ENCODE results near the gene GALNTL6.
"Not testable (repeated sequence)": the region's sequence is repeated elsewhere in the genome, so short reads cannot be mapped to it uniquely, and the experiment has no call there.

The GALNTL6 gene

GRCh38 chr4:172412851-172413580 is 599.8 kb downstream of the GALNTL6 start:
- DNase-seq: no peak

- DNase-seq: not testable (repeated sequence)
Measured at GRCh38 chr4:172428979-172429378, 615.8 kb downstream of the GALNTL6 start.

- DNase-seq: no peak
Measured at GRCh38 chr4:172480471-172480870, 667.3 kb downstream of the GALNTL6 start.

GRCh38 chr4:172481802-172482508 is 668.8 kb downstream of the GALNTL6 start:
- DNase-seq: no peak

GRCh38 chr4:172485007-172485406 is 671.8 kb downstream of the GALNTL6 start:
- no peak for DNase-seq

GRCh38 chr4:172486531-172486930 is 673.3 kb downstream of the GALNTL6 start:
- no peak for DNase-seq

GRCh38 chr4:172489861-172490260 is 676.7 kb downstream of the GALNTL6 start:
- no peak for DNase-seq

- no peak for DNase-seq
Measured at GRCh38 chr4:172495769-172496168, 682.6 kb downstream of the GALNTL6 start.

GRCh38 chr4:172497321-172497720 is 684.1 kb downstream of the GALNTL6 start:
- no peak for DNase-seq

- DNase-seq: no peak
Measured at GRCh38 chr4:172514011-172514410, 700.8 kb downstream of the GALNTL6 start.

- no peak for DNase-seq
Measured at GRCh38 chr4:172514801-172515200, 701.6 kb downstream of the GALNTL6 start.

- no peak for DNase-seq
Measured at GRCh38 chr4:172515266-172515879, 702.2 kb downstream of the GALNTL6 start.

GRCh38 chr4:172517391-172517790 is 704.2 kb downstream of the GALNTL6 start:
- no peak for DNase-seq

GRCh38 chr4:172521248-172521647 is 708.0 kb downstream of the GALNTL6 start:
- DNase-seq: no peak

- DNase-seq: no peak
Measured at GRCh38 chr4:172521680-172522079, 708.5 kb downstream of the GALNTL6 start.

GRCh38 chr4:172543249-172543648 is 730.0 kb downstream of the GALNTL6 start:
- no peak for DNase-seq

GRCh38 chr4:172546782-172547181 is 733.6 kb downstream of the GALNTL6 start:
- no peak for DNase-seq

- peak; percentile 10 for DNase-seq
Measured at GRCh38 chr4:172547724-172548123, 734.5 kb downstream of the GALNTL6 start.

- no peak for DNase-seq
Measured at GRCh38 chr4:172553216-172553615, 740.0 kb downstream of the GALNTL6 start.

GRCh38 chr4:172554588-172554987 is 741.4 kb downstream of the GALNTL6 start:
- DNase-seq: no peak

GRCh38 chr4:172555725-172556124 is 742.5 kb downstream of the GALNTL6 start:
- no peak for DNase-seq

- DNase-seq: no peak
Measured at GRCh38 chr4:172573899-172574298, 760.7 kb downstream of the GALNTL6 start.

GRCh38 chr4:172578712-172579111 is 765.5 kb downstream of the GALNTL6 start:
- DNase-seq: no peak

GRCh38 chr4:172584816-172585215 is 771.6 kb downstream of the GALNTL6 start:
- no peak for DNase-seq
